ENCODE measurements around the gene TMEM186. TPM values are rescaled to one million over a fixed set of nuclear protein-coding genes. Genes with fewer than 3 reads are reported as not detected.

Gene TMEM186
- total and polyA plus RNA-seq, 9 of the 15 experiments (the other 6 are each of a cell fraction or from before 2014, with no cell fraction given), result 10.1 to 33.4 (median 16.4) TPM

DNA sequence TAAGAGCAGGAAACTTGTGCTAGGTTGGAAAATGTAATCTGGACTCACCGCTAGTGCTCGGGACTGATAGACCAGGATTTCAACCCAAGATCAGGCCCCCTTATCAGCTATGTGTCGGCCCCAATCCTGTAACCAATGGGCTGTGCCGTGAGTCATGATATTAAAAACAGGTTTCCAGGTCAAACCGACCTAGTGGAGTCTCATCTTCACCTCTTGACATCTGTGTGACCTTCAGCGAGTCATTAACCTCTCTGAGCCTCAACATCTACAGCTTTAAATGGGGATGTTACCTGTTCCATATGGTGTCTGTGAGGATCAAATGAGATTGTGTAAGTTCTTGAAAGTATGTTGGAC is 712 bp upstream of the TMEM186 start (continued):
- TF ChIP-seq SP2 (IDR thresholded peaks at IDR 0.05; ENCODE audit: extremely low read depth, low read depth, low read length, poor library complexity, severe bottlenecking) (no peak), NELFE (IDR thresholded peaks at IDR 0.05; ENCODE audit: insufficient read depth, insufficient read length) (no peak), ZFP36 (IDR thresholded peaks at IDR 0.05; ENCODE audit: low read depth, low read length, partially characterized antibody) (peak; percentile 87), ZBTB1 (CRISPR knock-in tag; IDR thresholded peaks at IDR 0.05; ENCODE audit: borderline replicate concordance, low read depth) (no peak), RBM34 (IDR thresholded peaks at IDR 0.05; ENCODE audit: borderline replicate concordance, insufficient read depth, low read length) (no peak), ZFX (CRISPR knock-in tag; IDR thresholded peaks at IDR 0.05) (peak; percentile 37), KDM1A (IDR thresholded peaks at IDR 0.05) (peak; percentile 89 to 91), JUNB (CRISPR knock-in tag; conservative IDR thresholded peaks at IDR 0.05) (no peak), CREBBP (IDR thresholded peaks at IDR 0.05; ENCODE audit: low read depth, low read length) (no peak), CSDE1 (IDR thresholded peaks at IDR 0.05) (no peak), ZNF584 (CRISPR knock-in tag; IDR thresholded peaks at IDR 0.05; ENCODE audit: low read depth) (no peak), CBX5 (IDR thresholded peaks at IDR 0.05; ENCODE audit: borderline replicate concordance, low read depth) (no peak), ELF1 (tag; IDR thresholded peaks at IDR 0.05) (no peak)
- TF ChIP-seq, protein P1, sequence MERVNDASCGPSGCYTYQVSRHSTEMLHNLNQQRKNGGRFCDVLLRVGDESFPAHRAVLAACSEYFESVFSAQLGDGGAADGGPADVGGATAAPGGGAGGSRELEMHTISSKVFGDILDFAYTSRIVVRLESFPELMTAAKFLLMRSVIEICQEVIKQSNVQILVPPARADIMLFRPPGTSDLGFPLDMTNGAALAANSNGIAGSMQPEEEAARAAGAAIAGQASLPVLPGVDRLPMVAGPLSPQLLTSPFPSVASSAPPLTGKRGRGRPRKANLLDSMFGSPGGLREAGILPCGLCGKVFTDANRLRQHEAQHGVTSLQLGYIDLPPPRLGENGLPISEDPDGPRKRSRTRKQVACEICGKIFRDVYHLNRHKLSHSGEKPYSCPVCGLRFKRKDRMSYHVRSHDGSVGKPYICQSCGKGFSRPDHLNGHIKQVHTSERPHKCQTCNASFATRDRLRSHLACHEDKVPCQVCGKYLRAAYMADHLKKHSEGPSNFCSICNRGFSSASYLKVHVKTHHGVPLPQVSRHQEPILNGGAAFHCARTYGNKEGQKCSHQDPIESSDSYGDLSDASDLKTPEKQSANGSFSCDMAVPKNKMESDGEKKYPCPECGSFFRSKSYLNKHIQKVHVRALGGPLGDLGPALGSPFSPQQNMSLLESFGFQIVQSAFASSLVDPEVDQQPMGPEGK (CRISPR knock-in tag; IDR thresholded peaks at IDR 0.05; ENCODE audit: borderline replicate concordance), result no peak
- TF ChIP-seq, protein P2, sequence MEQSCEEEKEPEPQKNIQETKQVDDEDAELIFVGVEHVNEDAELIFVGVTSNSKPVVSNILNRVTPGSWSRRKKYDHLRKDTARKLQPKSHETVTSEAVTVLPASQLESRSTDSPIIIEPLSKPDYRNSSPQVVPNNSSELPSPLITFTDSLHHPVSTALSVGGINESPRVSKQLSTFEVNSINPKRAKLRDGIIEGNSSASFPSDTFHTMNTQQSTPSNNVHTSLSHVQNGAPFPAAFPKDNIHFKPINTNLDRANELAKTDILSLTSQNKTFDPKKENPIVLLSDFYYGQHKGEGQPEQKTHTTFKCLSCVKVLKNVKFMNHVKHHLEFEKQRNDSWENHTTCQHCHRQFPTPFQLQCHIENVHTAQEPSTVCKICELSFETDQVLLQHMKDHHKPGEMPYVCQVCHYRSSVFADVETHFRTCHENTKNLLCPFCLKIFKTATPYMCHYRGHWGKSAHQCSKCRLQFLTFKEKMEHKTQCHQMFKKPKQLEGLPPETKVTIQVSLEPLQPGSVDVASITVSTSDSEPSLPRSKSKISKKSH (CRISPR knock-in tag; IDR thresholded peaks at IDR 0.05), result no peak
- TF ChIP-seq, protein P3, sequence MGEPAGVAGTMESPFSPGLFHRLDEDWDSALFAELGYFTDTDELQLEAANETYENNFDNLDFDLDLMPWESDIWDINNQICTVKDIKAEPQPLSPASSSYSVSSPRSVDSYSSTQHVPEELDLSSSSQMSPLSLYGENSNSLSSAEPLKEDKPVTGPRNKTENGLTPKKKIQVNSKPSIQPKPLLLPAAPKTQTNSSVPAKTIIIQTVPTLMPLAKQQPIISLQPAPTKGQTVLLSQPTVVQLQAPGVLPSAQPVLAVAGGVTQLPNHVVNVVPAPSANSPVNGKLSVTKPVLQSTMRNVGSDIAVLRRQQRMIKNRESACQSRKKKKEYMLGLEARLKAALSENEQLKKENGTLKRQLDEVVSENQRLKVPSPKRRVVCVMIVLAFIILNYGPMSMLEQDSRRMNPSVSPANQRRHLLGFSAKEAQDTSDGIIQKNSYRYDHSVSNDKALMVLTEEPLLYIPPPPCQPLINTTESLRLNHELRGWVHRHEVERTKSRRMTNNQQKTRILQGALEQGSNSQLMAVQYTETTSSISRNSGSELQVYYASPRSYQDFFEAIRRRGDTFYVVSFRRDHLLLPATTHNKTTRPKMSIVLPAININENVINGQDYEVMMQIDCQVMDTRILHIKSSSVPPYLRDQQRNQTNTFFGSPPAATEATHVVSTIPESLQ (CRISPR knock-in tag; IDR thresholded peaks at IDR 0.05), result no peak
- TF ChIP-seq, protein P4, sequence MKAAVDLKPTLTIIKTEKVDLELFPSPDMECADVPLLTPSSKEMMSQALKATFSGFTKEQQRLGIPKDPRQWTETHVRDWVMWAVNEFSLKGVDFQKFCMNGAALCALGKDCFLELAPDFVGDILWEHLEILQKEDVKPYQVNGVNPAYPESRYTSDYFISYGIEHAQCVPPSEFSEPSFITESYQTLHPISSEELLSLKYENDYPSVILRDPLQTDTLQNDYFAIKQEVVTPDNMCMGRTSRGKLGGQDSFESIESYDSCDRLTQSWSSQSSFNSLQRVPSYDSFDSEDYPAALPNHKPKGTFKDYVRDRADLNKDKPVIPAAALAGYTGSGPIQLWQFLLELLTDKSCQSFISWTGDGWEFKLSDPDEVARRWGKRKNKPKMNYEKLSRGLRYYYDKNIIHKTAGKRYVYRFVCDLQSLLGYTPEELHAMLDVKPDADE (conservative IDR thresholded peaks at IDR 0.05; ENCODE audit: control insufficient read depth, low read depth, low read length), result no peak
- TF ChIP-seq, protein P5, sequence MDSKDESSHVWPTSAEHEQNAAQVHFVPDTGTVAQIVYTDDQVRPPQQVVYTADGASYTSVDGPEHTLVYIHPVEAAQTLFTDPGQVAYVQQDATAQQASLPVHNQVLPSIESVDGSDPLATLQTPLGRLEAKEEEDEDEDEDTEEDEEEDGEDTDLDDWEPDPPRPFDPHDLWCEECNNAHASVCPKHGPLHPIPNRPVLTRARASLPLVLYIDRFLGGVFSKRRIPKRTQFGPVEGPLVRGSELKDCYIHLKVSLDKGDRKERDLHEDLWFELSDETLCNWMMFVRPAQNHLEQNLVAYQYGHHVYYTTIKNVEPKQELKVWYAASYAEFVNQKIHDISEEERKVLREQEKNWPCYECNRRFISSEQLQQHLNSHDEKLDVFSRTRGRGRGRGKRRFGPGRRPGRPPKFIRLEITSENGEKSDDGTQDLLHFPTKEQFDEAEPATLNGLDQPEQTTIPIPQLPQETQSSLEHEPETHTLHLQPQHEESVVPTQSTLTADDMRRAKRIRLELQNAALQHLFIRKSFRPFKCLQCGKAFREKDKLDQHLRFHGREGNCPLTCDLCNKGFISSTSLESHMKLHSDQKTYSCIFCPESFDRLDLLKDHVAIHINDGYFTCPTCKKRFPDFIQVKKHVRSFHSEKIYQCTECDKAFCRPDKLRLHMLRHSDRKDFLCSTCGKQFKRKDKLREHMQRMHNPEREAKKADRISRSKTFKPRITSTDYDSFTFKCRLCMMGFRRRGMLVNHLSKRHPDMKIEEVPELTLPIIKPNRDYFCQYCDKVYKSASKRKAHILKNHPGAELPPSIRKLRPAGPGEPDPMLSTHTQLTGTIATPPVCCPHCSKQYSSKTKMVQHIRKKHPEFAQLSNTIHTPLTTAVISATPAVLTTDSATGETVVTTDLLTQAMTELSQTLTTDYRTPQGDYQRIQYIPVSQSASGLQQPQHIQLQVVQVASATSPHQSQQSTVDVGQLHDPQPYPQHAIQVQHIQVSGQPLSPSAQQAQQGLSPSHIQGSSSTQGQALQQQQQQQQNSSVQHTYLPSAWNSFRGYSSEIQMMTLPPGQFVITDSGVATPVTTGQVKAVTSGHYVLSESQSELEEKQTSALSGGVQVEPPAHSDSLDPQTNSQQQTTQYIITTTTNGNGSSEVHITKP (IDR thresholded peaks at IDR 0.05; ENCODE audit: partially characterized antibody), result peak; percentile 28

Data from K562 (cell line).